ENCODE results near the gene KRT20. TPM values are rescaled to one million over a fixed set of nuclear protein-coding genes. Genes with fewer than 3 reads are reported as not detected.

Gene KRT20
- total and polyA plus RNA-seq, 2 of the 13 experiments (the other 11 are each of a cell fraction or from before 2014, with no cell fraction given) = 0.13 to 0.20 TPM

GRCh38 chr17:40915199-40915661, 30.2 kb upstream of the KRT20 start (continued):
- TF ChIP-seq FUBP1 (CRISPR knock-in tag; IDR thresholded peaks at IDR 0.05; ENCODE audit: borderline replicate concordance) = no peak
- peak; percentile 4 for TF ChIP-seq SMC3 (IDR thresholded peaks at IDR 0.05; ENCODE audit: low read length)
- no peak for TF ChIP-seq ZFX (CRISPR knock-in tag; IDR thresholded peaks at IDR 0.05; ENCODE audit: low read depth)
- peak; percentile 66 for TF ChIP-seq SOX5 (CRISPR knock-in tag; IDR thresholded peaks at IDR 0.05; ENCODE audit: borderline replicate concordance)
- peak; percentile 82; the same call in 1 of the 2 replicates for TF ChIP-seq ZNF652 (CRISPR knock-in tag; IDR thresholded peaks at IDR 0.05; ENCODE audit: borderline replicate concordance, low read depth)
- peak; percentile 38; the same call in 1 of the 2 replicates for TF ChIP-seq KAT8 (CRISPR knock-in tag; IDR thresholded peaks at IDR 0.05)
- TF ChIP-seq MAFF (IDR thresholded peaks at IDR 0.05; ENCODE audit: low read depth, low read length) = peak; percentile 9; the same call in 1 of the 2 replicates
- no peak for TF ChIP-seq ZBTB8A (CRISPR knock-in tag; IDR thresholded peaks at IDR 0.05; ENCODE audit: borderline replicate concordance, low read depth)
- no peak for TF ChIP-seq NFYC (CRISPR knock-in tag; IDR thresholded peaks at IDR 0.05)
- no peak for TF ChIP-seq ZNF713 (CRISPR knock-in tag; IDR thresholded peaks at IDR 0.05)
- peak; percentile 59 for TF ChIP-seq RFX1 (IDR thresholded peaks at IDR 0.05)
- peak; percentile 74; the same call in 1 of the 2 replicates for TF ChIP-seq NCOR1 (IDR thresholded peaks at IDR 0.05; ENCODE audit: borderline replicate concordance, low read length)
- TF ChIP-seq JUN (CRISPR knock-in tag; IDR thresholded peaks at IDR 0.05) = peak; percentile 68
- peak; percentile 79; the same call in 1 of the 2 replicates for TF ChIP-seq CEBPB (IDR thresholded peaks at IDR 0.05; ENCODE audit: borderline replicate concordance, low read depth, low read length)
- no peak for TF ChIP-seq GPN1 (CRISPR knock-in tag; IDR thresholded peaks at IDR 0.05; ENCODE audit: borderline replicate concordance)
- peak; percentile 92 for TF ChIP-seq ARID5B (CRISPR knock-in tag; IDR thresholded peaks at IDR 0.05)
- TF ChIP-seq MLX (CRISPR knock-in tag; IDR thresholded peaks at IDR 0.05) = 0 out of 2 replicates have a peak, but pooled peaks have one; percentile 45
- TF ChIP-seq ZNF75D (CRISPR knock-in tag; IDR thresholded peaks at IDR 0.05; ENCODE audit: borderline replicate concordance) = no peak
- no peak for TF ChIP-seq CHCHD3 (CRISPR knock-in tag; IDR thresholded peaks at IDR 0.05)
- TF ChIP-seq HOXA5 (CRISPR knock-in tag; IDR thresholded peaks at IDR 0.05) = no peak
- peak; percentile 55; the same call in 1 of the 2 replicates for TF ChIP-seq NFIC (IDR thresholded peaks at IDR 0.05; ENCODE audit: low read length)
- TF ChIP-seq FOXP1 (IDR thresholded peaks at IDR 0.05) = no peak
- peak; percentile 57; the same call in 1 of the 2 replicates for TF ChIP-seq FOXP1 (CRISPR knock-in tag; IDR thresholded peaks at IDR 0.05)
- no peak for TF ChIP-seq ZBTB14 (CRISPR knock-in tag; IDR thresholded peaks at IDR 0.05)

All from HepG2 (cell line).